ENCODE measurements around the gene ADD1. TPM values are rescaled to one million over a fixed set of nuclear protein-coding genes. Genes with fewer than 3 reads are reported as not detected.

Gene ADD1
- total RNA-seq, 2 experiments from 2014 or later, result 153 TPM

DNA sequence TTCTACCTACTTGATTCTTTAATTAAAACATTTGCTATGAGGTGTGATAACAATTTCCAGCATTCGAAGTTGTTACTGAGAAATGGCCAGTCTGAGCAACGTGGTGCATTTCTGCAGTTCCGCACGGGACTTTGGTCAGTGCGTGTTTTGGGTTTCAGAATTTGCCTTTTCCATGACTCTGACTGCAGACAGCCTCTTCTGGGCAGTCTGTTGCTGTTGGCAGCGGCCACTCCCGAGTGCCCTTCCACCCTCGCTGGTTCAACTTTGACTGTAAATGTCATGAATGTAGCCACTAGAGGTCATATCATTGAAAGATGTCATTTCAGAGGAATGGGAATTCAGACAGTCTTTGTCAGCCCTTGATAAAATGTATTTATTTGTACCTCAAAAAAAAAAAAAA is 65.9 kb downstream of the ADD1 start:
- ATAC-seq (ENCODE audit: poor library complexity), result no peak
- Mint-ChIP-seq H3K27me3 (no peaks in the 10 kb centered on the region), H3K4me3 (no peak overlapping the region), H3K27ac (no peak overlapping the region), H3K4me1 (ENCODE audit: low read depth) (peaks cover 21% of the 10 kb centered on the region), H3K9me3 (no peaks in the 10 kb centered on the region), H3K36me3 (ENCODE audit: low read depth) (peaks cover 85% of the 10 kb centered on the region)
- Histone ChIP-seq H3K27ac (ENCODE audit: low read depth in 1 of 2, low read length in 2 of 2) (no peak overlapping the region), H3K36me3 (ENCODE audit: insufficient read depth, low read length) (peaks cover 82% of the 10 kb centered on the region), H3K4me3 (ENCODE audit: low read length) (no peak overlapping the region), H3K9me3 (ENCODE audit: control insufficient read depth in 1 of 2, insufficient read depth in 1 of 2, low read length in 2 of 2) (no peaks in the 10 kb centered on the region), H3K27me3 (ENCODE audit: control insufficient read depth in 1 of 2, insufficient read depth in 2 of 2, low read length in 2 of 2) (no peaks in the 10 kb centered on the region), H3K4me1 (ENCODE audit: insufficient read depth, low read length) (peaks cover 28% of the 10 kb centered on the region)
- intact Hi-C loops (cut with DNase I, micrococcal nuclease), result loop anchor here in 1 of 2 experiments (5.0 kb wide), 1 partner anchor 57 kb away; no protein-coding TSS in a partner anchor
- ChIA-PET CTCF (no interaction called here), POLR2A (no interaction called here)
- TF ChIP-seq, protein P1, sequence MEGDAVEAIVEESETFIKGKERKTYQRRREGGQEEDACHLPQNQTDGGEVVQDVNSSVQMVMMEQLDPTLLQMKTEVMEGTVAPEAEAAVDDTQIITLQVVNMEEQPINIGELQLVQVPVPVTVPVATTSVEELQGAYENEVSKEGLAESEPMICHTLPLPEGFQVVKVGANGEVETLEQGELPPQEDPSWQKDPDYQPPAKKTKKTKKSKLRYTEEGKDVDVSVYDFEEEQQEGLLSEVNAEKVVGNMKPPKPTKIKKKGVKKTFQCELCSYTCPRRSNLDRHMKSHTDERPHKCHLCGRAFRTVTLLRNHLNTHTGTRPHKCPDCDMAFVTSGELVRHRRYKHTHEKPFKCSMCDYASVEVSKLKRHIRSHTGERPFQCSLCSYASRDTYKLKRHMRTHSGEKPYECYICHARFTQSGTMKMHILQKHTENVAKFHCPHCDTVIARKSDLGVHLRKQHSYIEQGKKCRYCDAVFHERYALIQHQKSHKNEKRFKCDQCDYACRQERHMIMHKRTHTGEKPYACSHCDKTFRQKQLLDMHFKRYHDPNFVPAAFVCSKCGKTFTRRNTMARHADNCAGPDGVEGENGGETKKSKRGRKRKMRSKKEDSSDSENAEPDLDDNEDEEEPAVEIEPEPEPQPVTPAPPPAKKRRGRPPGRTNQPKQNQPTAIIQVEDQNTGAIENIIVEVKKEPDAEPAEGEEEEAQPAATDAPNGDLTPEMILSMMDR (IDR thresholded peaks at IDR 0.05), result no peak
- no peak for DNase-seq

DNA sequence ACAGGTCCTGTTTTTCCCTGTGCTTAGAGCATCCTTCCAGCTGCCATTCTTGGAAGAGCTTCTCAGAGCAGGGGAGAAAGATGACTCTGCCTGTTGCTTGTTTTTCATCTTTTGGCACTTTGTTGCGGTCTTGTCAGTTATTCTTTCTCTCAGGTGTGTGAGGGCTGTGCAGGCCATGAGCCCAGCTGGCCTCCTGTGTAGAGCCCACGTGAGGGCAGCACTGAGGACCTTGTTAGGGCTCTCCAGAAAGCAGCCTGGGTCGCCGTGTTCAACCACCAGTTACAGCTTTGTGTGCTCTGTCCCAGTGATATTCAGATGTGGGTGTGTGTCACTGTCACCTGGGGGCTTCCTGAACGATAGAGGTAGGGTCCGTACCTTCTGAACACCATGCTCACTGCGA is 66.8 kb downstream of the ADD1 start:
- POLR2A ChIA-PET, result no interaction called here
- Histone ChIP-seq H3K27ac (ENCODE audit: low read depth in 1 of 2, low read length in 2 of 2) (no peak overlapping the region), H3K27me3 (ENCODE audit: control insufficient read depth in 1 of 2, insufficient read depth in 2 of 2, low read length in 2 of 2) (no peaks in the 10 kb centered on the region), H3K4me1 (ENCODE audit: insufficient read depth, low read length) (peaks cover 28% of the 10 kb centered on the region), H3K9me3 (ENCODE audit: control insufficient read depth in 1 of 2, insufficient read depth in 1 of 2, low read length in 2 of 2) (no peaks in the 10 kb centered on the region), H3K36me3 (ENCODE audit: insufficient read depth, low read length) (peaks cover 79% of the 10 kb centered on the region), H3K4me3 (ENCODE audit: low read length) (no peak overlapping the region)
- H3K27ac Mint-ChIP-seq, result peak overlapping the region; percentile 44
- peaks cover 18% of the 10 kb centered on the region for H3K4me1 Mint-ChIP-seq (ENCODE audit: low read depth)
- ATAC-seq (ENCODE audit: poor library complexity), result no peak
- H3K36me3 Mint-ChIP-seq (ENCODE audit: low read depth), result peaks cover 86% of the 10 kb centered on the region
- CTCF ChIA-PET, result no interaction called here
- H3K27me3 Mint-ChIP-seq, result no peaks in the 10 kb centered on the region
- intact Hi-C loops (cut with DNase I, micrococcal nuclease), result no loop called here
- TF ChIP-seq, protein P1 (IDR thresholded peaks at IDR 0.05), result no peak
- no peak overlapping the region for H3K4me3 Mint-ChIP-seq
- no peak for DNase-seq
- no peaks in the 10 kb centered on the region for H3K9me3 Mint-ChIP-seq

DNA sequence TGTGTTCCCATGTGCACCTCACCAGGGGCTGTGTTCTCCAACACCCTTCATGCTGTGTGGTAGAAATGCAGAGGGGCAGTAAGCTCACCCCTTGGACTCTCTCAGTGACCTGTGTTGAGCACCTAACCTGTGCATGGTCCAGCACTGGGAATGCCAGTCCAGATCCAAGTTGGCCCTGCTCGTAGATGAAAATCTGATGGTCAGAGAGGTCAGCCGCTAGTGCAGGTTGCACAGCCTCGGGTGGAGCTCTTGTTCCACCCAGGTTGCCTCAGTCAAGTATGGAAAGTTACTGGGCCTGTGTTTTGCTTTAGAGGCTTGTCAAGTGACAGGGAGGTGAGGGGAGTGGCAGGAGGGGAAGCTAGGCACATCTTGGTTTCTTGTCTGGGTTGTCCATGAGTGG is 68.2 kb downstream of the ADD1 start:
- ATAC-seq (ENCODE audit: poor library complexity) (no peak), DNase-seq (no peak)
- H3K36me3 ChIP-seq (ENCODE audit: insufficient read depth, low read length), result peaks cover 80% of the 10 kb centered on the region
- H3K27ac ChIP-seq (ENCODE audit: low read depth in 1 of 2, low read length in 2 of 2), result no peak overlapping the region
- H3K27me3 ChIP-seq (ENCODE audit: control insufficient read depth in 1 of 2, insufficient read depth in 2 of 2, low read length in 2 of 2), result no peaks in the 10 kb centered on the region
- POLR2A ChIA-PET, result no interaction called here
- H3K9me3 ChIP-seq (ENCODE audit: control insufficient read depth in 1 of 2, insufficient read depth in 1 of 2, low read length in 2 of 2), result no peaks in the 10 kb centered on the region
- H3K4me1 ChIP-seq (ENCODE audit: insufficient read depth, low read length), result peaks cover 16% of the 10 kb centered on the region
- H3K27me3 Mint-ChIP-seq, result no peaks in the 10 kb centered on the region
- no peak overlapping the region for H3K4me3 ChIP-seq (ENCODE audit: low read length)
- no peak overlapping the region for H3K4me3 Mint-ChIP-seq
- H3K36me3 Mint-ChIP-seq (ENCODE audit: low read depth), result peaks cover 83% of the 10 kb centered on the region
- CTCF ChIA-PET, result no interaction called here
- intact Hi-C loops (cut with DNase I, micrococcal nuclease), result no loop called here
- H3K9me3 Mint-ChIP-seq, result no peaks in the 10 kb centered on the region
- peaks cover 7% of the 10 kb centered on the region for H3K4me1 Mint-ChIP-seq (ENCODE audit: low read depth)
- TF ChIP-seq, protein P1 (IDR thresholded peaks at IDR 0.05), result no peak
- no peak overlapping the region for H3K27ac Mint-ChIP-seq

Measured in CD4-positive, alpha-beta T cell (primary cell).